Activated T-helper 2 cell treated with anti-CD3 and anti-CD28 coated beads, Interferon-gamma antibody, Interleukin-2, Interleukin-4, amounts not matched to agents 10 μg/mL and 5 μg/mL and 100 μg/mL, durations not matched to agents 14 hours and 24 hours and 36 hours (primary cell): ENCODE measurements around the gene C11orf65. TPM values are rescaled to one million over a fixed set of nuclear protein-coding genes. Genes with fewer than 3 reads are reported as not detected.
"Not testable (repeated sequence)": the region's sequence is repeated elsewhere in the genome, so short reads cannot be mapped to it uniquely, and the experiment has no call there.

Experiments
- DNase-seq: peaks from one replicate; pipeline ENCODE4 v3.0.0; 2021; ENCODE audit warnings: low spot score
- H3K27ac Mint-ChIP-seq: one replicate; pipeline ENCODE4 v1.8.0; 2021; ENCODE audit warnings: mixed read lengths
- H3K27me3 Mint-ChIP-seq: one replicate; pipeline ENCODE4 v1.8.0; 2021; ENCODE audit warnings: low read depth, mixed read lengths
- H3K36me3 Mint-ChIP-seq: one replicate; pipeline ENCODE4 v1.8.0; 2021; ENCODE audit warnings: low read depth, mixed read lengths
- H3K4me1 Mint-ChIP-seq: one replicate; pipeline ENCODE4 v1.8.0; 2021; ENCODE audit warnings: low read depth, mixed read lengths
- H3K4me3 Mint-ChIP-seq: one replicate; pipeline ENCODE4 v1.8.0; 2021; ENCODE audit warnings: low read depth, mild to moderate bottlenecking, moderate library complexity, mixed read lengths
- H3K9me3 Mint-ChIP-seq: one replicate; pipeline ENCODE4 v1.8.0; 2021; ENCODE audit warnings: mixed read lengths
- intact Hi-C: fragments of 100-400 bp; cut with micrococcal nuclease; formaldehyde crosslinking; loops from one replicate; pipeline ENCODE4 v1.15.1; 2023
- total RNA-seq: library from RNA; stranded (reverse); gene quantifications from 2 replicates; pipeline ENCODE4 v1.2.3, GENCODE V29; 2022

C11orf65 gene
- total RNA-seq, 1 donor from 2014 or later = 0.43 TPM

DNA sequence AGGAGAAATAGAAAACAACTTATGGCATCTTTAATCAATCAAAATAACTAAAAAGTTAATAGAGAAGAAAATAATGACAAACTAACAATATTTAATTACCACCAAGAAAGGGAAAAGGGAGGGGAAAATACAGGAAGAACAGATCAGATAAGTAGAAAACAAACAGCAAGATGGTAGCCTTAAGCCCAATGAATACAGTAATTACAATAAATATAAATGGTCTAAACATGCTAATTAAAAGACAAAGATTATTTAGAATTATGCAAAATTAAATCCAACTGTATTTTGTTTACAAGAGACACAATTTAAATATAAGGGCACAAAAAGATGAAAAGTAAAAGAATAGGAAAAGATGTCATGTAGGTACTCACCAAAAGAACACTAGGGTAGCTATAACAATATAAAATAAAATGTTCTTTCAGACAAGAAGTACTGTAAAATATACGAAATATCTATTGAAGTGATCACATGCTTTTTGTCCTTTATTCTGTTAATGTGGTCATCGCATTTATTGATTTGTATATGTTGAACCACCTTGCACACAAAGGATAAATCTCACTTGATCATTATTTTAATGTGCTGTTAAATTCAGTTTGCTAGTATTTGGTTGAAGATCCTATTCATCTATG, 14.0 kb downstream of the C11orf65 start:
- Mint-ChIP-seq H3K27ac (no peak overlapping the region), H3K9me3 (peaks cover 26% of the 10 kb centered on the region)
- intact Hi-C loops = no loop called here

DNA sequence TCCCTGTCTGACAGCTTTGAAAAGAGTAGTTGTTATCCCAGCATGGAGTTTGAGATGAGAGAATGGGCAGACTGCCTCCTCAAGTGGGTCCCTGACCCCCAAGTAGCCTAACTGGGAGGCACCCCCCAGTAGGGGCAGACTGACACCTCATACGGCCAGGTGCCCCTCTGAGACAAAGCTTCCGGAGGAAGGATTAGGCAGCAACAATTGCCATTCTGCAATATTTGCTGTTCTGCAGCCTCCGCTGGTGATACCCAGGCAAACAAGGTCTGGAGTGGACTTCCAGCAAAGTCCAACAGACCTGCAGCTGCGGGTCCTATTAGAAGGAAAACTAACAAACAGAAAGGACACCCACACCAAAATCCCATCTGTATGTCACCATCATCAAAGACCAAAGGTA, 25.9 kb downstream of the C11orf65 start:
- intact Hi-C loops, H3K9me3 Mint-ChIP-seq, H3K27me3 Mint-ChIP-seq, H3K36me3 Mint-ChIP-seq, H3K4me1 Mint-ChIP-seq, H3K27ac Mint-ChIP-seq, H3K4me3 Mint-ChIP-seq, DNase-seq: not testable (repeated sequence)

More for the DNA sequence above, 14.0 kb downstream of the C11orf65 start:
- DNase-seq = no peak
- H3K36me3 Mint-ChIP-seq = no peaks in the 10 kb centered on the region
- no peaks in the 10 kb centered on the region for H3K4me1 Mint-ChIP-seq
- no peaks in the 10 kb centered on the region for H3K27me3 Mint-ChIP-seq
- H3K4me3 Mint-ChIP-seq = no peak overlapping the region

DNA sequence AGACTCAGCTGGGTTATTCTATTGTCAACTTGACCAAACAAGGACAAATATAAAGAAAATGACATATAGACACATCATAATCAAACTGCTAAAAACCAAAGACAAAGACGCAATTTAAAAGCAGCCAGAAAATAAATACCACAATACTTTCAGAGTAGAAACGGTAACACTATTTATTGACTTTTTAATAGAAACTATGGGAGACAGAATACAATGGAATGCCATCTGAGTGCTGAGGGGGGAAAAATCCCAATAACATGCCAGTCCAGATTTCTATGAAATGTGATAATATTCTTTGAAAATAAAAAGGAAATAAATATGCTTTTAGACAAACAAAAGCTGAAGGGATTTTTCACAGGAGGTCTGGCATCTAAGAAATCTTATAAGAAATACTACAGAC, 30.7 kb downstream of the C11orf65 start:
- intact Hi-C loops = no loop called here
- no peaks in the 10 kb centered on the region for H3K9me3 Mint-ChIP-seq
- DNase-seq = no peak
- H3K27ac Mint-ChIP-seq = no peak overlapping the region
- H3K4me3 Mint-ChIP-seq = no peak overlapping the region
- no peaks in the 10 kb centered on the region for H3K27me3 Mint-ChIP-seq
- H3K4me1 Mint-ChIP-seq = no peaks in the 10 kb centered on the region
- no peaks in the 10 kb centered on the region for H3K36me3 Mint-ChIP-seq

DNA sequence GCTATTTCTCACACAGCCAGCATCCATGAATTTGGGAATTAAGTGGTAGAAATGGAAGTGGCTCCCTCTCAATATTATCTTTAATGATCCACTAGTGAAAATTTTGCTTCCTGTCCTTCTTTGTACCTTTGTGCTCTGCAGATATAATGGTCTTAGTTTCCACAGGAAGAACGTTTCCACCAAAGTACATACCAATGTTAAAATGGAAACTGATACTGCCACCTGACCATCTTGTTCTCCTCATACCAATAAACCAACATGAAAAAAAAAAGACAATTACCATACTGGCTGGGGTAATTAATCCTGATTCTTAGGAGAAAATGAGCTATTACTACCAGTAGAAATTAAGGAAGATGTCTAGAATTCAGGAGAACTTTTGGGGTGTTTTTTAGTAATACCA, 32.3 kb downstream of the C11orf65 start:
- Mint-ChIP-seq H3K27me3 (no peaks in the 10 kb centered on the region), H3K4me1 (no peaks in the 10 kb centered on the region), H3K36me3 (no peaks in the 10 kb centered on the region), H3K9me3 (no peaks in the 10 kb centered on the region), H3K27ac (no peak overlapping the region), H3K4me3 (no peak overlapping the region)
- intact Hi-C loops = no loop called here
- DNase-seq = no peak

DNA sequence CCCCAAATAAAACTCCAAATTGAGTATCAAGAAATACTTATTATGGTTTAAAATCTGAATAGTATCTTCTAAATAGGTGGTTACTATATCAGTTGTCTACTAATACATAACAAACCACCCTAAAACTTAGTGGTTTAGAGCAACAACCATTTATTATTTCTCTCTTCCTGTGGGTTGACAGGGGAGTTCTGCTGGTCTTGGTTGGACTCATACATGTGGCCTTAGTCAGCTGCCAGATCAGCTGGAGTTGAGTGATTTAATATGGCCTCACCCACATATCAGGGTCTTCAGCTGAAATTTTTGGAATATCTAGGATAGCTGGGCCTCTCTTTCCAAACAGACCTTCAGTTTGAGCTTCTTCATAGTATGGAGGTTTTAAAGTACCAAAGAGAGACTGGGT, 34.5 kb downstream of the C11orf65 start:
- Mint-ChIP-seq H3K36me3 (no peaks in the 10 kb centered on the region), H3K9me3 (no peaks in the 10 kb centered on the region), H3K27ac (no peak overlapping the region), H3K27me3 (no peaks in the 10 kb centered on the region), H3K4me3 (no peak overlapping the region), H3K4me1 (no peaks in the 10 kb centered on the region)
- intact Hi-C loops = no loop called here
- DNase-seq = no peak

DNA sequence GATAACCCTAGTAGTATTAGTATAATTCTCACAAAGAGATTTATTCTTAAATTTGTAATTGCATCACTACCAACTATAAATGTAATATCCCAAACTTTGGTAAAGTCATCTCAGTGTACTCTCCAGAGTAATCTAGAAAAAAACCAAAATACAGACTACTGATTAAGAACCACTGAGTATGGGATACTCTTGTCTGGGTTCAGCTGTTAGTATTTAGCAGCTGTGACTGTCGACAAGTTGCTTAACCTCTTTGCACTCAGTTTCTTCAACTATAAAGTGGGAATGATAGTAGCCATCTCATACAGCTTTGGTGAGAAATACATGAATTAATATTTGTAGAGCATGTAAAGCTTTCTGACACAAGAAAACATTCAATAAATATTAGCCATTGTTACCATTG, 35.3 kb downstream of the C11orf65 start:
- H3K4me3 Mint-ChIP-seq = no peak overlapping the region
- no peaks in the 10 kb centered on the region for H3K9me3 Mint-ChIP-seq
- no peak for DNase-seq
- no peaks in the 10 kb centered on the region for H3K27me3 Mint-ChIP-seq
- H3K4me1 Mint-ChIP-seq = no peaks in the 10 kb centered on the region
- H3K36me3 Mint-ChIP-seq = no peaks in the 10 kb centered on the region
- intact Hi-C loops = no loop called here
- H3K27ac Mint-ChIP-seq = no peak overlapping the region

DNA sequence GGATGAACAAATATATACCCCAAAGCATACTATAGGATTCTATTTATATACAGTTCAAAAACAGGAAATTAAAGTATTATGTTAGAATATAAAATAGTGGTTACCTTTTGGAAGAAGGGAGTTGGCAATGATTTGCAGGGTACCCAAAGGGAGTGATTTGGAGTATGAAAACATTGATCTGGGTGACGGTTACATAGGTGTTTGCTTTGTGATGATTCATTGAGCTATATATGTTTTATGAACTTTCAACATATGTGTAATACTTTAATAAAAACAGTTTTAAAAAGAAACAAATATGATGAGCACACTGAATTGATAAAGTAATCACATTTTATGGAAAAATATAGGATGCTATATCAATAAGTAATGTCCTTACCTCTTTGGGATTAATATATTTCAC, 36.0 kb downstream of the C11orf65 start:
- Mint-ChIP-seq H3K27me3 (no peaks in the 10 kb centered on the region), H3K27ac (no peak overlapping the region), H3K4me3 (no peak overlapping the region), H3K4me1 (no peaks in the 10 kb centered on the region), H3K9me3 (no peaks in the 10 kb centered on the region), H3K36me3 (no peaks in the 10 kb centered on the region)
- no peak for DNase-seq
- intact Hi-C loops = no loop called here

DNA sequence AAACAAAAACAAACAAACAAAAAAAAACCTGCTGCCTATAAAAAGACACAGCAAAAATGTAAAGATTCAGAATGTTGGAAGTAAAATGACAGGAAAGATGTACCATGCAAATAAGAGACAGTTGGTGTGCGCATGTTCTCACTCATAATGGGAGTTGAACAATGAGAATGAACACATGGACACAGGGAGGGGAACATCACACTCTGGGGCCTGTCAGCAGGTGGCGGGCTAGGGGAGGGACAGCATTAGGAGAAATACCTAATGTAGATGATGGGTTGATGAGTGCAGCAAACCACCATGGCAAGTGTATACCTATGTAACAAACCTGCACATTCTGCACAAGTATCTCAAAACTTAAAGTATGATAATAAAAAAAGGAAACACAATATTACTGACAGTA, 49.8 kb downstream of the C11orf65 start:
- not testable (repeated sequence) for H3K4me3 Mint-ChIP-seq, H3K27ac Mint-ChIP-seq, H3K27me3 Mint-ChIP-seq, H3K4me1 Mint-ChIP-seq, DNase-seq, H3K36me3 Mint-ChIP-seq, H3K9me3 Mint-ChIP-seq
- intact Hi-C loops = loop anchor here (1.0 kb wide), 1 partner anchor 231 kb away; no protein-coding TSS in a partner anchor

DNA sequence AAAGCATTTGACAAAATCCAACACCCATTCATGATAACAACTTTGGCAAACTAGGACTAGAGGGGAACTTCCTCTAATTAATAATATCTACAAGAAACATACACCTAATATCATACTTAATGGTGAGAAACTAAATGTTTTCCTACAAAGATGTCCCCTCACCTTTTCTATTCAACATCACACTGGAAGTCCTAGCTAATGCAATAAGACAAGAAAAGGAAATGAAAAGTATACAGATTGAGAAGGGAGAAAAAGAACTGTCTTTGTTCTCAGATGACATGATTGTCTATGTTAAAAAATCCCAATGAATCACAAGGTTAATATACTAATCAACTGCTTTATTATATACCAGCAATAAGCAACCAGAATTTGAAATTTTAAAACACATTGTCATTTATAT, 52.4 kb downstream of the C11orf65 start:
- Mint-ChIP-seq H3K4me3 (no peak overlapping the region), H3K27ac (no peak overlapping the region), H3K9me3 (no peaks in the 10 kb centered on the region), H3K27me3 (no peaks in the 10 kb centered on the region), H3K4me1 (no peaks in the 10 kb centered on the region), H3K36me3 (no peaks in the 10 kb centered on the region)
- intact Hi-C loops = no loop called here
- DNase-seq = no peak

DNA sequence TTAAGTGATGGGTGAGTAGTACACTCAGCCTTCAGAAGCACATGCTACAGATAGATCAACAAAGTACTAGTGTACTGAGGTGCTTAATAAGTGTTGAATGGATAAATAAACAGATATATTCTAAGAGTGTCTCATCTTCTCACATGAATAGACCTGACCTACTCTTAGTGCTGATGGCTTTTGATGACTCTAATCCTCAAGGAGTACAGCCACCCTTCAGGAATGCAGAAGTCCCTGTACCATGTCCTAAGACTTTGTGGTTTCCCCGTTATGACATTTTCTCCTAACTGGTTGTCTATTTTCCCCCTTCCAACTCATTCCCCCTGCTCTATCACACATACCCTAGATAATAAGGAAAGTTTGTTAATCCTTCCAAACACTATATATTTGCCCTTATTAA, 61.6 kb downstream of the C11orf65 start:
- Mint-ChIP-seq H3K4me3 (no peak overlapping the region), H3K4me1 (no peaks in the 10 kb centered on the region), H3K27me3 (no peaks in the 10 kb centered on the region), H3K27ac (no peak overlapping the region), H3K9me3 (no peaks in the 10 kb centered on the region), H3K36me3 (no peaks in the 10 kb centered on the region)
- intact Hi-C loops = no loop called here
- no peak for DNase-seq

DNA sequence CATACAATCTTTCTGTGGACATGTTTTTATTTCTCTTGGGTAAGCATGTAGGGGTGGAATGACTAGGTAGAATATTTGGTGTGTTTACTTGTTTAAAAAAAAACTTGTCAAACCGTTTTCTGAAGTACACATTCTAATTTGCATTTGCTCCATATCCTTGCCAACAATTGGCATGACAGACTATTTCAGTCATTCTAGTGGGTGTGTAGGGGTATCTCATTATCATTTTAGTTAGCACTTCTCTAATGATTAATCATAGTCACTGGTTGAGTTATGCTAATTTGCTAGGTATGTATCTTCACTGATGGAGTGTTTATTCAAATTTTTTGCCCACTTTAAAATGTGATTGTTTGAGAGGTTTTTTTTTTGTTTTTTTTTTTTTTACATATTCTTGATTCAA, 64.3 kb downstream of the C11orf65 start:
- Mint-ChIP-seq H3K4me1 (no peaks in the 10 kb centered on the region), H3K27me3 (no peaks in the 10 kb centered on the region), H3K36me3 (no peaks in the 10 kb centered on the region), H3K27ac (no peak overlapping the region), H3K9me3 (no peaks in the 10 kb centered on the region), H3K4me3 (no peak overlapping the region)
- no peak for DNase-seq
- intact Hi-C loops = no loop called here

DNA sequence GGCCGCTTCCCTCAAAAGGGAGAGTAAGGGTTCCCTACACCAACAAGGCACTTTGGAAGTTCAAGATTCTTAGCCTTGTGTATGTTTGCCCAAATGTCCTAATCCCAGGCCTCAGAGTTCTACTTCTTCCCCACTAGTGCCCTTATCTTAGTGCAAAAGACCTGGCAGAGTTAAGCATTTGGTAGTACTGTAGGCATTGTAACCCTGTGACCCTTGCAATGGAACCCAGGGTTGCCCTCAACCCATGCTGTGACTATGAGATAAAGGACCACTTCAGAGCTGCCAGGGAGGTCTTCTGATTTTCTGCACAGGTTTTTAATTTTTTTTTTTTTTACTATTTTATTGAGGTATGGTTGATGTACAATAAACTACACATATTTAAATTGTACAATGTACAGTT, 65.1 kb downstream of the C11orf65 start:
- no peaks in the 10 kb centered on the region for H3K4me1 Mint-ChIP-seq
- no peaks in the 10 kb centered on the region for H3K9me3 Mint-ChIP-seq
- H3K27me3 Mint-ChIP-seq = no peaks in the 10 kb centered on the region
- intact Hi-C loops = no loop called here
- no peak overlapping the region for H3K27ac Mint-ChIP-seq
- H3K36me3 Mint-ChIP-seq = no peaks in the 10 kb centered on the region
- no peak overlapping the region for H3K4me3 Mint-ChIP-seq
- DNase-seq = no peak

DNA sequence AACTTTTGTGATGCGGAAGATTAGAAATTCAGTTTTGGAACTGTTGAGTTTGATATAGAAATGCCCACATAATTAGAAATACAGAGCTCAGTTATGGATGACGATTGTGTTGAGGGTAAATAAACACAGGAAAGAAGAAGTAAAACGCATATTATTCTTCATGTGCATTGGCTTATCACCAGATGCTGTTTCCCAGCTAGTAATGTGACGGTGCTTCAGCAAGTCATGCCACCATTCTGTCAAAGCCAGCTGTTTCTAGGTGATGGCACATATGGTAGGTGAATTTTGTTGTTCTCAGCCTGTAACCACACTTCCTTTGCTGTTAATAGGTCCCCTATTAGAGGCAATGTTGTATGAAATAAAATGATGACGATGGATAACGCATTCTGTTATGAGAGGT, 68.9 kb downstream of the C11orf65 start:
- no peaks in the 10 kb centered on the region for H3K36me3 Mint-ChIP-seq
- no peaks in the 10 kb centered on the region for H3K27me3 Mint-ChIP-seq
- H3K27ac Mint-ChIP-seq = no peak overlapping the region
- no peak overlapping the region for H3K4me3 Mint-ChIP-seq
- no peak for DNase-seq
- H3K4me1 Mint-ChIP-seq = no peaks in the 10 kb centered on the region
- intact Hi-C loops = no loop called here
- H3K9me3 Mint-ChIP-seq = no peaks in the 10 kb centered on the region

DNA sequence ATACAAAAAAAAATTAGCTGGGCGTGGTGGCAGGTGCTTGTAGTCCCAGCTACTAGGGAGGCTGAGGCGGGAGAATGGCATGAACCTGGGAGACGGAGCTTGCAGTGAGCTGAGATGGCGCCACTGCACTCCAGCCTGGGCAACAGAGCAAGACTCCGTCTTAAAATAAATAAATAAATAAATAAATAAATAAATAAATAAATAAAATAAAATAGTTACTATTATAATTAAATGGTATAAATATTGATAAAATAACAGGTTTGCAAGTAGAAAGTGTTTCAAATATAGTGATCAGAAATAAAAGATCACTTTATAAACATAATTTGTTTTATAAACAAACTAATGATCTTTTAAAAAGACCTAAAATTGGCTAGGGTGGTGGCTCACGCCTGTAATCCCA, 70.7 kb downstream of the C11orf65 start:
- H3K4me1 Mint-ChIP-seq, H3K27me3 Mint-ChIP-seq, H3K27ac Mint-ChIP-seq, DNase-seq, intact Hi-C loops, H3K4me3 Mint-ChIP-seq, H3K36me3 Mint-ChIP-seq, H3K9me3 Mint-ChIP-seq: not testable (repeated sequence)
